Measurements from ENCODE around the gene NIPBL.

The NIPBL gene

DNA sequence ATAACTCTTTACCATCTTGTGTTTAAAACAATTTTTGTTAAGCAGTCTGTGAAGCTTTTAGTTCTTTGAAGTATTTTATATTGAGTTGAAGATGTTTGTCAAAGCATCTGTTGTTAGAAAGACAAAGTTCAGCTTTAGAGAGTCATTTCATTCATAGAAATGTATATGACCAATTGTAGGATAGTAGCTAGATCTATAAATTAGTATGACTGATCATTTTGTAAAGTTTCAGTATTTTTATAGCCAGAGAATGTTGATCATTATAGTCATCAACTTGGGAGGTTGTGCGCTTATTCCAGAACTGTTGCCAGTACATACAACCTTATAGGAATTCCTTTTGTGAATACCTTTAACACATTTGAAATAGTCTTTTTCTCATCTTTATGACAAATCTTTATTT lies 5.2 kb downstream of the NIPBL start:
- TF ChIP-seq, protein P1, sequence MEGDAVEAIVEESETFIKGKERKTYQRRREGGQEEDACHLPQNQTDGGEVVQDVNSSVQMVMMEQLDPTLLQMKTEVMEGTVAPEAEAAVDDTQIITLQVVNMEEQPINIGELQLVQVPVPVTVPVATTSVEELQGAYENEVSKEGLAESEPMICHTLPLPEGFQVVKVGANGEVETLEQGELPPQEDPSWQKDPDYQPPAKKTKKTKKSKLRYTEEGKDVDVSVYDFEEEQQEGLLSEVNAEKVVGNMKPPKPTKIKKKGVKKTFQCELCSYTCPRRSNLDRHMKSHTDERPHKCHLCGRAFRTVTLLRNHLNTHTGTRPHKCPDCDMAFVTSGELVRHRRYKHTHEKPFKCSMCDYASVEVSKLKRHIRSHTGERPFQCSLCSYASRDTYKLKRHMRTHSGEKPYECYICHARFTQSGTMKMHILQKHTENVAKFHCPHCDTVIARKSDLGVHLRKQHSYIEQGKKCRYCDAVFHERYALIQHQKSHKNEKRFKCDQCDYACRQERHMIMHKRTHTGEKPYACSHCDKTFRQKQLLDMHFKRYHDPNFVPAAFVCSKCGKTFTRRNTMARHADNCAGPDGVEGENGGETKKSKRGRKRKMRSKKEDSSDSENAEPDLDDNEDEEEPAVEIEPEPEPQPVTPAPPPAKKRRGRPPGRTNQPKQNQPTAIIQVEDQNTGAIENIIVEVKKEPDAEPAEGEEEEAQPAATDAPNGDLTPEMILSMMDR (IDR thresholded peaks at IDR 0.05; ENCODE audit: low read depth, low read length) = no peak
- no peaks in the 10 kb centered on the region for H3K27me3 ChIP-seq (ENCODE audit: insufficient read depth, low read depth, severe bottlenecking)
- peaks cover 12% of the 10 kb centered on the region for H3K36me3 ChIP-seq
- H3K4me3 ChIP-seq (ENCODE audit: low read depth, low read length) = no peak overlapping the region
- no peak for DNase-seq
- no peak overlapping the region for H3K27ac ChIP-seq
- H3K9me3 ChIP-seq (ENCODE audit: severe bottlenecking) = no peaks in the 10 kb centered on the region

DNA sequence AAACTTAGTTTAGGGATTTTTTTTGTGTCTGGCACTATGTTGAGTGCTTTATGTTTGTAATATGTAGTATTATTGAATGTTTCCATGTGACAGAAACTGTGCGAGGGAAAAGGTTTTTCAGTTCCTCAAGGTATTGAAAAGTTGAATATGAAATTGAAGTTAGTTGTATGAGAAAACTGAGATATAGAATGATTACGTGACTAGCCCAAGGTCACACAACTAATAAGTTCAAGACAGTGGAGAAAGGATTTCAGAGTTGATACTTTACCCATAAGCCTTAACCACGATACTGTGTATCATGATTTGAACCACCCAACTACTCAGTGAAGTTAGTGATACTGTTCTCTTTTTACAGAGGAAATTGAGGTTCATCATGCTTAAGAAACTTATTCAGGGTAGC lies 5.7 kb downstream of the NIPBL start:
- DNase-seq = no peak

DNA sequence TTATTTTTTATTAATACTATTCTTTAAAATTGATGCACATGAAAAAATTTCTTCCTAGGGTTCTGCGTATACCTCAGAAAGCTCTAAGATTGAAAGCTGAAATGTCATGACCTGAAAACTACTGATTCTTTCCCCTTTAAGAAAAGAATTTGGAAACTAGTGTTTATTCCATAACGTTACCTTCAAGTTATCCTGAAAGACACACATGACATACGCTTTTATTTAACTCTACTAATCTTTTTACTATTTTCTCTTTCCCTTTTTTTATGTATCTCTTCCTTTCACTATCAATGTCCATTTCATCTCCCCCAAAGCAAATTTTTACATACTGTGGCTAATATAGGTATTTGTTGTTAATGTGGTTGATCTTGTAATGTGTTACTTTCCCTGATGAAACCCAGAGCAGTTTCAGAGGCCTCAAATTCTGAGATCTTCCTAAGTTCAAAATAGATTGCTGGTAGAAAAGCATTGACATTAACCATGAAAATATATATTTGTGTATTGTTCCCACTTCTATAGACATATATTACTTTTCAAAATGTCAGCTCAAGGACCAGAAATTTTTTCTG lies 7.4 kb downstream of the NIPBL start:
- peaks cover 7% of the 10 kb centered on the region for H3K36me3 ChIP-seq
- no peaks in the 10 kb centered on the region for H3K27me3 ChIP-seq (ENCODE audit: insufficient read depth, low read depth, severe bottlenecking)
- no peak overlapping the region for H3K27ac ChIP-seq
- H3K9me3 ChIP-seq (ENCODE audit: severe bottlenecking) = no peaks in the 10 kb centered on the region
- TF ChIP-seq, protein P1 (IDR thresholded peaks at IDR 0.05; ENCODE audit: low read depth, low read length) = no peak
- H3K4me3 ChIP-seq (ENCODE audit: low read depth, low read length) = no peak overlapping the region
- DNase-seq = no peak

More for the DNA sequence above, 5.7 kb downstream of the NIPBL start:
- Histone ChIP-seq H3K27ac (no peak overlapping the region), H3K4me3 (ENCODE audit: low read depth, low read length) (no peak overlapping the region), H3K27me3 (ENCODE audit: insufficient read depth, low read depth, severe bottlenecking) (no peaks in the 10 kb centered on the region), H3K9me3 (ENCODE audit: severe bottlenecking) (no peaks in the 10 kb centered on the region), H3K36me3 (peaks cover 8% of the 10 kb centered on the region)
- TF ChIP-seq, protein P1 (IDR thresholded peaks at IDR 0.05; ENCODE audit: low read depth, low read length) = no peak

DNA sequence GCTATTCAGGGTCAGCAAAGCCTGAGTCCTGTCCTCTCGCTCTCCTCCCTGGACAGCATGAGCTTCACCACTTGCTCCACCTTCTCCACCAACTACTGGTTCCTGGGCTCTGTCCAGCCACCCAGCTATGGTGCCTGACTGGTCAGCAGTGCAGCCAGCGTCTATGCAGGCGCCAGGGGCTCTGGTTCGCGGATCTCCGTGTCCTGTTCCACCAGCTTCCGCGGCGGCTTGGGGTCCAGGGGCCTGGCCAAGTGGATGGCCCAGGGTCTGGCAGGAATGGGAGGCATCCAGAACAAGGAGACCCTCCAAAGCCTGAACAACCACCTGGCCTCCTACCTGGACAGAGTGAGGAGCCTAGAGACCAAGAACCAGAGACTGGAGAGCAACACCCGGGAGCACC lies 8.6 kb downstream of the NIPBL start:
- H3K27ac ChIP-seq = no peak overlapping the region
- no peaks in the 10 kb centered on the region for H3K27me3 ChIP-seq (ENCODE audit: insufficient read depth, low read depth, severe bottlenecking)
- no peak for DNase-seq
- H3K9me3 ChIP-seq (ENCODE audit: severe bottlenecking) = no peaks in the 10 kb centered on the region
- no peak overlapping the region for H3K4me3 ChIP-seq (ENCODE audit: low read depth, low read length)
- peaks cover 7% of the 10 kb centered on the region for H3K36me3 ChIP-seq
- TF ChIP-seq, protein P1 (IDR thresholded peaks at IDR 0.05; ENCODE audit: low read depth, low read length) = no peak

DNA sequence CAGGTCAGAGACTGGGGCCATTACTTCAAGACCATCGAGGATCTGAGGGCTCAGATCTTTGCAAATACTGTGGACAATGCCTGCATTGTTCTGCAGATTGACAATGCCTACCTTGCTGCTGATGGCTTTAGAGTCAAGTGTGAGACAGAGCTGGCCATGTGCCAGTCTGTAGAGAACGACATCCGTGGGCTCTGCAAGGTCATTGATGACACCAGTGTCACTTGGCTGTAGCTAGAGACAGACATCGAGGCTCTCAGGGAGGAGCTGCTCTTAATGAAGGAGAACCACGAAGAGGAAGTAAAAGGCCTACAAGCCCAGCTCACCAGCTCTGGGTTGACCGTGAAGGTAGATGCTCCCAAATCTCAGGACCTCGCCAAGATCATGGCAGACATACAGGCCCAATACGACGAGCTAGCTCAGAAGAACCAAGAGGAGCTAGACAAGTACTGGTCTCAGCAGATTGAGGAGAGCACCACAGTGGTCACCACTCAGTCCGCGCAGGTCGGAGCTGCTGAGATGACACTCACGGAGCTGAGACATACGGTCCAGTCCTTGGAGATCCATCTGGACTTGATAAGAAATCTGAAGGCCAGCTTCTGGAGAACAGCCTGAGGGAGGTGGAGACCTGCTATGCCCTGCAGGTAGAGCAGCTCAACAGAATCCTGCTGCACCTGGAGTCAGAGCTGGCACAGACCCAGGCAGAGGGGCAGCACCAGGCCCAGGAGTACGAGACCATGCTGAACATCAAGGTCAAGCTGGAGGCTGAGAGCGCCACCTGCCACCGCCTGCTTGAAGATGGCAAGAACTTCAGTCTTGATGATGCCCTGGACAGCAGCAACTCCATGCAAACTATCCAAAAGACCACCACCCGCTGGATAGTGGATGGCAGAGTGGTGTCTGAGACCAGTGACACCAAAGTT lies 9.3 kb downstream of the NIPBL start:
- no peaks in the 10 kb centered on the region for H3K9me3 ChIP-seq (ENCODE audit: severe bottlenecking)
- no peak overlapping the region for H3K4me3 ChIP-seq (ENCODE audit: low read depth, low read length)
- DNase-seq = no peak
- H3K27ac ChIP-seq = no peak overlapping the region
- TF ChIP-seq, protein P1 (IDR thresholded peaks at IDR 0.05; ENCODE audit: low read depth, low read length) = no peak
- no peaks in the 10 kb centered on the region for H3K27me3 ChIP-seq (ENCODE audit: insufficient read depth, low read depth, severe bottlenecking)
- H3K36me3 ChIP-seq = peaks cover 7% of the 10 kb centered on the region

All from WERI-Rb-1 (cell line).